Stomach (tissue), 4 donors: ENCODE data around the gene ARMCX1.

ENCODE experiments used
- CTCF ChIP-seq, 7 experiments: fragments of 450-650 bp in 4 of 7; fragments of 200-600 bp in 3 of 7; sonication (generic) in 3 of 7; IDR thresholded peaks; one replicate each; pipeline ENCODE4 v1.5.1; 2016 to 2019; ENCODE audit warnings: antibody characterized with exemption in 7 of 7, control low read depth in 2 of 7, mild to moderate bottlenecking in 1 of 7
- EP300 ChIP-seq: sonication (generic); formaldehyde crosslinking; IDR thresholded peaks from one replicate; pipeline ENCODE4 v1.6.1; 2017; ENCODE audit warnings: antibody characterized with exemption
- POLR2A ChIP-seq, 4 donors: fragments of 450-650 bp; IDR thresholded peaks; one replicate each; pipeline ENCODE4 v1.6.1; 2016; ENCODE audit warnings: antibody characterized with exemption in 4 of 4, control low read depth in 2 of 4, mild to moderate bottlenecking in 1 of 4, moderate library complexity in 1 of 4

DNA sequence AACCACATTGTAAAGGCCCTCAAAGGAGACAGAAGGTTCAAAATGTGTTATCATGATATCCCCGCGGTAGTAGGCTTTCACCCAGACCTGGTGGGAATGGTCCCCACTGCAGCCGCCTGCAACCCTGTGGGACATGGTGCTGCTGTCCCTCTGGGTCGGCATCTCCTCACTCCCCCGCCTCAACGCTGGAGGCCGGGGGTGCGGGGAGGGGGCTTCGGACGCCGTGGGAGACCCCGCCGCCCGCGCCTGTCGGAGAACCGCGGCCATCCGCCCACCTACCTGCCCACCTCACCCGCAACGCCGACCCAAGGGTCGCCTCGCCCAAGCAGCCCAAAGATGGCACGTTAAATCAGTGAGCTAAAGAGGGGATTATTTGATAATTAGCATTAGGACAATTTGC, 11.2 kb upstream of the ARMCX1 start:
- TF ChIP-seq EP300 (no peak), POLR2A (IDR thresholded peaks at IDR 0.05) (no peak), CTCF (IDR thresholded peaks at IDR 0.05) (no peak)
